OCI-LY1 (cell line): ENCODE data around the gene STAT5B.
"Not testable (repeated sequence)": the region's sequence is repeated elsewhere in the genome, so short reads cannot be mapped to it uniquely, and the experiment has no call there.

Experiments used
- H2AFZ ChIP-seq: fragments of 200-600 bp; sonication (generic), shearing (Covaris generic); 2 replicates; pipeline ENCODE4 v1.6.0; 2014; ENCODE audit warnings: antibody characterized with exemption, mild to moderate bottlenecking, low read length
- H3F3A ChIP-seq: fragments of 200-600 bp; sonication (generic), shearing (Covaris generic); 2 replicates; pipeline ENCODE4 v1.6.0; 2014; ENCODE audit warnings: mild to moderate bottlenecking, antibody characterized with exemption, low read length, moderate library complexity; ENCODE audit not compliant: insufficient read depth
- H3K27ac ChIP-seq: fragments of 200-600 bp; sonication (generic); 2 replicates; pipeline ENCODE4 v1.5.1; 2014; ENCODE audit warnings: low read length, mixed run types, mild to moderate bottlenecking, low read depth; ENCODE audit not compliant: poor library complexity, severe bottlenecking
- H3K27me3 ChIP-seq: fragments of 200-600 bp; sonication (generic); 2 replicates; pipeline ENCODE4 v1.6.0; 2014; ENCODE audit warnings: antibody characterized with exemption, mild to moderate bottlenecking, low read length, moderate library complexity; ENCODE audit not compliant: insufficient read depth
- H3K36me3 ChIP-seq: fragments of 200-600 bp; sonication (generic); 2 replicates; pipeline ENCODE4 v1.6.1; 2014; ENCODE audit warnings: mild to moderate bottlenecking, antibody characterized with exemption, low read length, moderate library complexity, mixed read lengths; ENCODE audit not compliant: insufficient read depth
- H3K4me1 ChIP-seq: fragments of 200-600 bp; sonication (generic); 2 replicates; pipeline ENCODE4 v1.5.1; 2014; ENCODE audit warnings: mild to moderate bottlenecking, low read length, moderate library complexity; ENCODE audit not compliant: insufficient read depth, severe bottlenecking
- H3K4me2 ChIP-seq: fragments of 200-600 bp; sonication (generic), shearing (Covaris generic); 2 replicates; pipeline ENCODE4 v1.6.1; 2014; ENCODE audit warnings: low read length
- H3K4me3 ChIP-seq: fragments of 200-600 bp; sonication (generic); 2 replicates; pipeline ENCODE4 v1.5.1; 2014; ENCODE audit warnings: low read length, low read depth, mild to moderate bottlenecking, mixed read lengths; ENCODE audit not compliant: poor library complexity, severe bottlenecking
- H3K79me2 ChIP-seq: fragments of 200-600 bp; shearing (Covaris generic); 2 replicates; pipeline ENCODE4 v1.6.1; 2016; ENCODE audit warnings: mixed run types, low read length, mixed read lengths; ENCODE audit not compliant: insufficient read depth
- H3K9ac ChIP-seq: fragments of 200-600 bp; sonication (generic), shearing (Covaris generic); 2 replicates; pipeline ENCODE4 v1.6.1; 2014; ENCODE audit warnings: mild to moderate bottlenecking, low read length, mixed read lengths
- H3K9me2 ChIP-seq: fragments of 200-600 bp; sonication (generic), shearing (Covaris generic); 2 replicates; pipeline ENCODE4 v1.6.1; 2014; ENCODE audit warnings: low read depth, mild to moderate bottlenecking, low read length, mixed read lengths
- H3K9me3 ChIP-seq: fragments of 200-600 bp; shearing (Covaris generic); 2 replicates; pipeline ENCODE4 v1.6.1; 2014; ENCODE audit warnings: low read length, mixed read lengths
- H4K20me1 ChIP-seq: fragments of 200-600 bp; sonication (generic), shearing (Covaris generic); 2 replicates; pipeline ENCODE4 v1.6.0; 2016; ENCODE audit warnings: mild to moderate bottlenecking, low read length; ENCODE audit not compliant: insufficient read depth
- CTCF ChIP-seq: fragments of 200-600 bp; sonication (generic), shearing (Covaris generic); IDR thresholded peaks from 2 replicates; pipeline ENCODE4 v1.5.1; 2017; ENCODE audit warnings: mild to moderate bottlenecking, antibody characterized with exemption, low read length, moderate library complexity, mixed read lengths
- EZH2 ChIP-seq: fragments of 200-600 bp; sonication (generic), shearing (Covaris generic); IDR thresholded peaks from 2 replicates; pipeline ENCODE4 v1.8.0; 2017; ENCODE audit warnings: borderline replicate concordance, mixed run types, mild to moderate bottlenecking, antibody characterized with exemption, low read length, moderate library complexity, mixed read lengths

STAT5B gene

GRCh38 chr17:42268236-42268635, 8.0 kb downstream of the STAT5B start:
- H3K4me1 ChIP-seq: no peaks in the 10 kb centered on the region
- no peak overlapping the region for H3K9ac ChIP-seq
- H3K4me2 ChIP-seq: no peak overlapping the region
- H2AFZ ChIP-seq: no peak overlapping the region
- no peaks in the 10 kb centered on the region for H3K9me2 ChIP-seq
- H3K79me2 ChIP-seq: no peaks in the 10 kb centered on the region
- H3K27ac ChIP-seq: no peak overlapping the region
- H3K36me3 ChIP-seq: no peaks in the 10 kb centered on the region
- H3K9me3 ChIP-seq: no peaks in the 10 kb centered on the region
- no peaks in the 10 kb centered on the region for H4K20me1 ChIP-seq
- TF ChIP-seq CTCF: no peak
- no peak for TF ChIP-seq EZH2
- no peak overlapping the region for H3K4me3 ChIP-seq
- H3F3A ChIP-seq: no peaks in the 10 kb centered on the region
- H3K27me3 ChIP-seq: no peaks in the 10 kb centered on the region

DNA sequence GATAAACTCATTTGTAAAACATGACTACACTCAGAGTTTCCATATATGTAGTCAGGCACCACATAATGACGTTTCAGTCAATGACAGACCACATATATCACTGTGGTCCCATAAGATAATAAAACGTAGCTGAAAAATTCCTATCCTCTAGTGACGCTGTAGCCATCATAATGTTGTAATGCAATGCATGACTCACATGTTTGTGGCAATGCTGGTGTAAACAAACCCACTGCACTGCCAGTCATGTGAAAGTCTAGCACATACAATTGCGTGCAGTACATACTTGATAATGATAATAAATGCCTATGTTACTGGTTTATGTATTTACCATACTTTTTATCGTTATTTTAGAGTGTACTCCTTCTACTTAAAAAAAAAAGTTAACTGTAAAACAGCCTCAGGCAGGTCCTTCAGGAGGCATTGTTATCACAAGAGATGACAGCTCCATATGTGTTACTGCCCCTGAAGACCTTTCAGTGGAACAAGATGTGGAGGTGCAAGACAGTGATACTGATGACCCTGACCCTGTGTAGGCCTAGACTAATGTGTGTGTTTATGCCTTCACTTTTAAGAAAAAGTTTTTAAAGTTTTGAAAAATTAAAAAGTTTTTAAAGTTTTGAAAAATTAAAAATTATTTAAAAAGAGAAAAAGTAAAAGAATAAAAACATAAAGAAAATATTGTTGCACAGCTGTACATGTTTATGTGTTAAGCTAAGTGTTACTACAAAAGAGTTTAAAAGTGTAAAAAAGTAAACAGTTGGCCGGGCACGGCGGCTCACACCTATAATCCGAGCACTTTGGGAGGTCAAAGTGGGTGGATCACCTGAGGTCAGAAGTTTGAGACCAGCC, 9.0 kb downstream of the STAT5B start:
- TF ChIP-seq CTCF (no peak), EZH2 (no peak)
- Histone ChIP-seq H3K4me1 (no peaks in the 10 kb centered on the region), H3K27ac (no peak overlapping the region), H3K36me3 (no peaks in the 10 kb centered on the region), H3K4me3 (no peak overlapping the region), H3K79me2 (no peaks in the 10 kb centered on the region), H3F3A (no peaks in the 10 kb centered on the region), H3K9me3 (no peaks in the 10 kb centered on the region), H3K27me3 (no peaks in the 10 kb centered on the region), H4K20me1 (no peaks in the 10 kb centered on the region), H2AFZ (no peak overlapping the region), H3K9ac (no peak overlapping the region), H3K4me2 (no peak overlapping the region), H3K9me2 (no peaks in the 10 kb centered on the region)

- Histone ChIP-seq H4K20me1 (no peaks in the 10 kb centered on the region), H3K79me2 (no peaks in the 10 kb centered on the region), H3K27ac (no peak overlapping the region), H3K4me3 (no peak overlapping the region), H3F3A (no peaks in the 10 kb centered on the region), H2AFZ (no peak overlapping the region), H3K36me3 (no peaks in the 10 kb centered on the region), H3K27me3 (no peaks in the 10 kb centered on the region), H3K4me1 (no peaks in the 10 kb centered on the region), H3K9me2 (no peaks in the 10 kb centered on the region), H3K9ac (no peak overlapping the region), H3K9me3 (no peaks in the 10 kb centered on the region), H3K4me2 (no peak overlapping the region)
- TF ChIP-seq CTCF: no peak
- no peak for TF ChIP-seq EZH2
Measured at GRCh38 chr17:42266462-42266861, 9.7 kb downstream of the STAT5B start.

DNA sequence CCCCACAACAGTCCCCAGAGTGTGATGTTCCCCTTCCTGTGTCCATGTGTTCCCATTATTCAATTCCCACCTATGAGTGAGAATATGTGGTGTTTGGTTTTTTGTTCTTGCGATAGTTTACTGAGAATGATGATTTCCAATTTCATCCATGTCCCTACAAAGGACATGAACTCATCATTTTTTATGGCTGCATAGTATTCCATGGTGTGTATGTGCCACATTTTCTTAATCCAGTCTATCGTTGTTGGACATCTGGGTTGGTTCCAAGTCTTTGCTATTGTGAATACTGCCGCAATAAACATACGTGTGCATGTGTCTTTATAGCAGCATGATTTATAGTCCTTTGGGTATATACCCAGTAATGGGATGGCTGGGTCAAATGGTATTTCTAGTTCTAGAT, 11.8 kb downstream of the STAT5B start:
- not testable (repeated sequence) for H3K9me2 ChIP-seq, H3K4me1 ChIP-seq, H3K36me3 ChIP-seq, H2AFZ ChIP-seq, H3F3A ChIP-seq, H3K9me3 ChIP-seq, H3K9ac ChIP-seq, H3K27me3 ChIP-seq, H3K27ac ChIP-seq, H4K20me1 ChIP-seq, H3K4me3 ChIP-seq, H3K79me2 ChIP-seq, H3K4me2 ChIP-seq
